NCI-H2171 treated with DMSO at 0.1 percent for 48 hours (cell line): ENCODE results near the gene ADARB2.
"Not testable (repeated sequence)": the region's sequence is repeated elsewhere in the genome, so short reads cannot be mapped to it uniquely, and the experiment has no call there.

Experiments
- DNase-seq: peaks from one replicate; lab custom pipeline; 2025; lab: John Stamatoyannopoulos, UW

Gene ADARB2

GRCh38 chr10:1642600-1643160 lies 94.6 kb downstream of the ADARB2 start:
- no peak for DNase-seq

GRCh38 chr10:1641402-1641801 lies 95.9 kb downstream of the ADARB2 start:
- DNase-seq: peak; percentile 48

GRCh38 chr10:1638889-1639419 lies 98.4 kb downstream of the ADARB2 start:
- DNase-seq: no peak

- no peak for DNase-seq
These were observed 102.0 kb downstream of the ADARB2 start for GRCh38 chr10:1635340-1635739.

- DNase-seq: no peak
These were observed 103.1 kb downstream of the ADARB2 start for GRCh38 chr10:1634239-1634638.

- DNase-seq: no peak
These were observed 103.5 kb downstream of the ADARB2 start for GRCh38 chr10:1633783-1634182.

GRCh38 chr10:1632596-1632995 lies 104.7 kb downstream of the ADARB2 start:
- no peak for DNase-seq

GRCh38 chr10:1632141-1632540 lies 105.2 kb downstream of the ADARB2 start:
- DNase-seq: no peak

- peak; percentile 27 for DNase-seq
These were observed 106.0 kb downstream of the ADARB2 start for GRCh38 chr10:1631282-1631681.

- no peak for DNase-seq
These were observed 107.0 kb downstream of the ADARB2 start for GRCh38 chr10:1630304-1630703.

- DNase-seq: peak; percentile 46
These were observed 107.8 kb downstream of the ADARB2 start for GRCh38 chr10:1629326-1630198.

- no peak for DNase-seq
These were observed 108.6 kb downstream of the ADARB2 start for GRCh38 chr10:1628757-1629156.

- DNase-seq: no peak
These were observed 109.4 kb downstream of the ADARB2 start for GRCh38 chr10:1627945-1628344.

GRCh38 chr10:1626835-1627234 lies 110.5 kb downstream of the ADARB2 start:
- DNase-seq: no peak

GRCh38 chr10:1626410-1626809 lies 110.9 kb downstream of the ADARB2 start:
- DNase-seq: no peak

- DNase-seq: no peak
These were observed 111.6 kb downstream of the ADARB2 start for GRCh38 chr10:1625731-1626130.

GRCh38 chr10:1625079-1625478 lies 112.2 kb downstream of the ADARB2 start:
- DNase-seq: no peak

GRCh38 chr10:1624240-1624639 lies 113.1 kb downstream of the ADARB2 start:
- DNase-seq: no peak

GRCh38 chr10:1620803-1621202 lies 116.5 kb downstream of the ADARB2 start:
- no peak for DNase-seq

- peak; percentile 32 for DNase-seq
These were observed 119.7 kb downstream of the ADARB2 start for GRCh38 chr10:1617376-1618317.

- not testable (repeated sequence) for DNase-seq
These were observed 120.6 kb downstream of the ADARB2 start for GRCh38 chr10:1616701-1617100.
